GM21529 (cell line): ENCODE measurements around the gene ABCA4.
"Not testable (repeated sequence)": the region's sequence is repeated elsewhere in the genome, so short reads cannot be mapped to it uniquely, and the experiment has no call there.

Source experiments
- ATAC-seq: cut with Tn5 transposase; IDR thresholded peaks from one replicate; pipeline ENCODE4 v1.9.1; 2021; ENCODE audit not compliant: unreplicated experiment

Gene ABCA4

DNA sequence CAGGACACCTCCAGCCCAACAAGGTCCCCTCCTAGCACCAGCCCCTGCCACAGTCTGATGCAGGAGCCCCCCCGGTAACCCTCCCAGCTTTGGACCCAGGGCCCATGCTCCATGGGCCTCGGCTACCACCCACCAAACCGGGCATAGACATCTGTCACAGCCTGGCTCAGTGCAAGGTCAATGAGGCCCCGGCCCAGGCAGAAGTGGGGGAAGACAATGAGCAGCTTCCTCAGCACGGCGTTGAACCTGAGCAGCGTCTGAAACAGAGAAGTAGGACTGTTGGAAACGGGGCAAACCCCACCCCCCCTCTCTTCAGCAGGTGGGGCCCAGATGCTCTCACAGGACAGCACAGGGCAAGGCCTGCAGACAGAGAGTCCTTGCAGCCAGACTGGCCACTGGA lies 109.8 kb downstream of the ABCA4 start:
- no peak for ATAC-seq

DNA sequence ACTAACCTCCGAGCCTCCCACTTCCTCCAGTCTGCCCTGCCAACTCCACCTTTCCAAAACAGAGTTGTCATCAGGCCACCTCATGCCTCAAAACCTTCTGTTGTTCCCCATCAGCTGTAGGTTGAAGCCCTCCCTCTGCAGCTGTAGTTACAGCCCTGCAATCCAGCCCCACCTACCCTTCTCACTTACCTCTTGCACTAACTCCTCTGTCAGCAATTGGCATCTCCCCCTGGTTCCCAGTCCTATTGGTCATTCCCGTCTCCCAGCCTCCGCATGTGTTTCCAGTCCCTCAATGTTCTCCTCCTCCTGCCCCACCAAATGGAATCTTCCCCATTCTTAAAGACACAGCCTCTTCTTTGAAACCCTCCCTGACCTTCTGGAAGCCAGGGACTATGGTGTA lies 111.6 kb downstream of the ABCA4 start:
- ATAC-seq: no peak

DNA sequence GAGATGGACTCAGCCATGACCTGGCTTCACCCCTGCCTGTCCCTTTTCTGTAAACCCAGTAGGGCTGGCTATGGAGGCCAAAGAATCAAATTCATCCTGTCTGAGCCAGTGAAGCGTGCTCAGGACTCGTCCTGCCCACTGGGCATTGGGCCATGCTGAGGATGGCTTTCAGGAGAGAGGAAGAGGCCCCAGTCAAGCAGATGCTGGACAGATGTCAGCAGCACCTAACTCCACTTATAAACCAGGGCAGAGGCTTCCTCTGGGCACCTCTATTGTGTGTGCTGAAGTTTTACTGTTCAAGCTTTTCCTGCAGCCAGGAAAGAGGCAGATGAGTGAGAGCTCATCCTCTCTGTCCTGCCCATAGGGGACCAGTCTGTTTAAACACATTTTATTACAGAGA lies 114.3 kb downstream of the ABCA4 start:
- ATAC-seq: no peak

DNA sequence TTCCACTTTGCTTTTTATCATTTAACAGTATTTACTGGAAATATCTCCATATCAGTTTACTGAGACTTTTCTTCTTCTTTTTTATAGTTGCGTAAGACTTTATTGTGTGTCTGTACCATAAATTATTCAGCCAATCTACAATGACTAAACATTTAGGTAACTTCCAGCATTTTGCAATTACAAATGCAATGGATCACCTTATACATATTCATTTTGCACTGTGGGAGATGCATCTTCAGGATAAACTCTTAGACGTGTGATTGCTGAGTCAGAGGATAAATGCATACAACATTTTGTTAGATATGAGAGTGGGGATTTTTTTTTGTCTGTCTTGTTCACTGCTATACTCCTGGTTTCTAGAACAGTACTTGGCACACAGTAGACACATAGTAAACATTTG lies 116.0 kb downstream of the ABCA4 start:
- ATAC-seq: no peak

DNA sequence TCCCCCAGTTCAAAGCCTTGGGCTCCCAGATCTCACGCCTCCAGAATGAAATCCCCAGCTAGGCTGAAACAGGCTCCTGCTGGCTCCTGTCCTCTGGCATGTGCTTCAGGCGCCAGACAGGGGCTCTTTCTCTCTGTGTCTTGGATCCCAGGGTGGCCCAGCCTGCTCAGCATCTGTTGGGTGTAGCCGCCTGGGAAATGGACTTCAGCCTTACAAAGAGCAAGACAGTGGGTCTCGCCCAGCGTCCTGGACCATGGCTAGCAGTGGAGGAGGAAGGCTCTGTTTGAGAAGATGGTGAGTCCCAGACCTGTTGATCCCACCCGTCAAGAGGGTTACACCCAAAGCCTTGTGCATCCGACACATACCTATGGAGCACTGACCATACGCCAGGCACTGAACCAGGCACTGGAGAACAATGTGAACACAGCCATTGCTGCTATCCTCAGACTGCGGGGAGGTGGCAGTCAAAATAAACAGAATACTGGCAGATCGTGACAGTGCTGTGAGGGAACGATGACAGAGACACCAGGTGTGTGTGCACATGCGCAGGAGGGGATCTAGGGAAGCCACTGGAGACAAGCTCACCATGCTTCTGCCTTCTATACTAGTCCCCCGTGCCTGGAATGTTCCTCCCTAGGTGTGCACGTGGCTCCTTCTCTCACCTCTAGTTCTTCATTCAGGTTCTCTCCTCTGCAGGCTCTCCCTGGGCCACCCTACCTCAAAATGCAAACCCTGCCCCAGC lies 118.7 kb downstream of the ABCA4 start:
- ATAC-seq: no peak

DNA sequence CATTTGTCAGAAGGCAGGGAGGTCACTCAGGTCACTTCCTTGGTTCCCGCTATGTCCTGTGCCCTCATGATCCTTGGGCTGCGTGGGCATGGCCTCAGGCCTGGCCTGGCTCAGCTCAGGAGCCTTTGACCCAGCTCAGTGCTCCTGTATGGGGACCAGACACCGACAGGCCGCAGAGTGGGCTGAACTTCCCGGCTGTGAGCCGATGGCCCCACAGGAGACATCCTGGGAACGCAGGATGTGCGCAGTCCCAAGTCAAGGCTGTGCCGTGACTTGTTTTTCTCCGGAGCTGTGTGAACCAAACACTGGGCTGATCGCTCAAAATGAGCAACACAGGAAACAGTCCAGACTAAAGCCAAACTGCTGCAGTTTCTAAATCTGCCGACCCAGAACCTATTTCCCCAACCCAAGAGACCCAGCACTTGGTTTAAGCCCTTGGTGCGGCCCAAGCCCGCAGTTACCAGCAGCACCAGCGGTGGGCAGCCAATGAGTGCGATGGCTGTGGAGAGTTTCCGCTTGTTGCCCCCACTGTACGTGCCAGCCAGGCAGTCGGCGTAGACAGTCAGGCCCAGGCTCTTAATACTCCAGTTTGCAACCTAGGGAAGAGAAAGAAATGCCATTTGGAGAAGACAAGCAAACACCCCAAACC lies 119.4 kb downstream of the ABCA4 start:
- no peak for ATAC-seq

DNA sequence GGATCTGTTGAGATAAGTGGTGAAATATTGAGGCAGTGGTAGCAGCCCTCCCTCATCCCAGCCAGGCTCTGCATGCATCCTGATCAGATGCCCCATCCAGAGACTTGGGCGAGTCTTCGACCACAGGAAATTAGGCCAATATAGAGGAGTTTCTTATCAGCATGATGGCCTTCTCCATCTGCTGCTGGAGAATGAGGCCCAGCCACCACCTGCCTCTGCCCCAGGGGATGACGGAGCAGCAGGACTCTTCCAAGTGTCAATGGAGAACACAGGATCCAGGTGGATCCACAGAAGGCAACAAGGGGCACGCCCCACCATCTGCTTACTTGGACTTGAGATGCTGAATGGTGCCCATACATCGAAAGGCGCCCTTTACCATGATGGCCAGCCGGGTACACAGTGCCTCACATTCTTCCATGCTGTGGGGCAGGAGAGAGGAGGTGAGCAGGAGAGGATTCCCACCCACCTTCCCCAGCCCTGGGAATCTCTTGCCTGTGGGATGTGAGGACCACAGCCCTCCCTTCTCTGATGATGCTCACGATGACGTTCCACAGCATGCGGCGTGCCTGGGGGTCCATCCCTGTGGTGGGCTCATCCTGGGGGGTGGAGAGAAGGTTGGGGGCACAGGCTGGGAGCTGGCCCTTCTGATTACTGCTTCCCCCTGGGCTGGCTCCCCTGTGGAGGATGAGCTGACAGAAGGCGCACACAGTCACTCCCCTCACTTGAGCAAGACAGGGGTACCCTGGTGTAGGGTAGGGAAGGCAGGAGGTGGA lies 120.3 kb downstream of the ABCA4 start:
- ATAC-seq: no peak

DNA sequence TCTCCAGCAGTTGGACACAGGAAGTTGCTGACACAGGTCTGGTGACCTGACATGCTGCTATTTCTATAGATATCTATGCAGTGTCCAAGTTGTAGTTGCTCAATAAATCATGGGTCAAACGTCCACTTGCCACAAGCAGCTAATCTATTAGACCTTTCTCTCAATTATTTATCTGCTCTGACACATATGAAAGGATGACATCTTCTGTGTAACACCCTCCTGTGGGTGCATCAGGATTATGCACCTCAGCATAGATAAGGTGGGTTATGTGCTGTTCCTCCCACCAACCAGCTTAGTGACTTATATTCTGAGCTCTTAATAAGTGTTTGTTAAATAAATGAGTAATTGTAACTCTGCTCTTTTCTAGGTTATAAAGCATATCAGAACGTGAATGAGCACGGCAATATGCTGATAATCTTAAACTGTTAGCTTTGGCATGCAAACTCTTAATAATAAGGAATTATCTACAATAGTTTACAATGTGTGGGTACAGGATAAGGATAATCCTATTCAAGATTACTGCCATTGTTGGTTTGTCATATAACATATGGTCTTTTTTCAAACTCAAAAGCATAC lies 121.0 kb downstream of the ABCA4 start:
- ATAC-seq: no peak

DNA sequence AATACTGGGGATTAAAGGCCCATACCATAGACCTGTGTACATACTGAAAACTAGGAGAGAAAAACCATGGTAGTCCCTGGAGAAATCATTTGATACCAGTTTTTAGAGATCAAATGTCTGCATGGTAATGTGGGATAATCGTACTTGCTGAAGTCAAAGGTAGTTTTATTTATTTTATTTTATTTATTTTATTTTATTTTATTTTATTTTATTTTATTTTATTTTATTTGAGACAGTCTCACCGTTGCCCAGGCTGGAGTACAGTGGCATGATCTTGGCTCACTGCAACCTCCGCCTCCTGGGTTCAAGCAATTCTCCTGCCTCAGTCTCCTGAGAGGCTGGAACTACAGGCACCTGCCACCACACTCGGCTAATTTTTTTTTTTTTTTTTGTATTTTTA lies 122.4 kb downstream of the ABCA4 start:
- ATAC-seq: not testable (repeated sequence)

DNA sequence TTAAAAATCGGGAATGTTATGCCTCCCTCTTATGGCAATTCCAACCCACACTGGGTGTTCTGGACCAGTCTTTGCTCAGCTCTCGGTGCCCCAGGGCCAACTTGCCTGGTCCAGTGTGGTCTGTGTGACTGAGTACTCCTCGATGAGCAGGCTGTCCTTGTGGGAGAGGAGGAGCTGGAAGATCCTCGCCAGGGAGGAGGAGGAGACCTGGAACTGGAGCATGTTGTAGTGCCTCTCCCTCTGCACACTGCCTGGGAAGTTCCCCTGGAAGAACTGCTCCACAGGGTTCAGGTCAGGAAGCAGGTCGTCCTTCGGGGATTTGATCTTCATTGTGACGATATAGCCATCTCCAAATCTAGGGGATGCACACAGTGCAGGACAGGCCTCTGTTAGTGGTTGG lies 123.2 kb downstream of the ABCA4 start:
- no peak for ATAC-seq

DNA sequence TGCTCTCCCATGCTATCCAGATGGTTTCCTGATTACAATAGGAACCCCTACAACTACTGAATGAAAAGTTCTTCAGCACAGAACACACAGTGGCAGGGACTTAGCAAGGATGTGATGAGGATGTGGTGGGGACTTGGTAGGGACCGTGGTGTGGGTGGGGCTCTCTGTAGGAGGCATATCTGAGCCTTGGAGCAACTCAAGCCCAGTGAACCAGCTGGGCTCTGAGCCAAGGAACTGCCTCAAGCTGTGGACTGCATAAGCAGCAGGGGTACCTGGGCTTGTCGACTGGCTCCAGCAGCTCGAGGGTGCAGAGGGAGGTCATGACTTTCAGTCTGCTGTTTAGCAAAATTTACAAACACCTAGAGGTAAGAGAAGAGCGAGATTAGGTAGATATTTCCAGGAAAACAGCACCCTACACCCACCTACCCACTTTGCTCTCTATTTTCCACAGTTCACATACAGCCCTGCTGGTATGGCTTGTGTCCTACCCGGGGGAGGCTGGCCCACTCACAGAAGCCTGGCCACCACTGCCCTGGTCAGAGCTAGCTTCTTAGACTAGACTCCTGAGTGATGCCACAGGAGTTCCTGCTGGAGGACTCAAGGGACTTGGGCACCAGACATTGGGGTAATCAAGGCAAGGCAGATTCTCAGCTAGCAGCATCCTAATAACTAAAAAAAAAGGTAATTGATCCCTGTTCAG lies 125.0 kb downstream of the ABCA4 start:
- ATAC-seq: no peak

DNA sequence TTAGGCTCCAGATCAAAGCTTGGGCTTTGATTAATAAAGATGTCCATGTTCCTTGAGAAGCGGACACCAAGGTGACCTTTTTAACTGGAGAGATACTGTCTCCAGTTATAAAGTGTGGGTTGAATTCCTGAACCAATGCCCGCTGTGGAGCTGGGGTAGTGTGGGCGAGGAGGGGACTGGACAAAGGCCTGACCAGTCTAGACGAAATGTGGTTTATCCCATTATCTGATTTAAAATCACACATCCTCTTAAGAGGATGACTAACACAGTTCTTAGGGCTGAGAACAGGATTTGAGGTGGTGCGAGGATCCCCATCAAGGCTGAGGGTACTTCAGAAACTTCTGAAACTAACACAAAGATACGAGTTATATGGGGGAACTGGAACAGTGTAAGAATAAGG lies 127.2 kb downstream of the ABCA4 start:
- ATAC-seq: no peak

DNA sequence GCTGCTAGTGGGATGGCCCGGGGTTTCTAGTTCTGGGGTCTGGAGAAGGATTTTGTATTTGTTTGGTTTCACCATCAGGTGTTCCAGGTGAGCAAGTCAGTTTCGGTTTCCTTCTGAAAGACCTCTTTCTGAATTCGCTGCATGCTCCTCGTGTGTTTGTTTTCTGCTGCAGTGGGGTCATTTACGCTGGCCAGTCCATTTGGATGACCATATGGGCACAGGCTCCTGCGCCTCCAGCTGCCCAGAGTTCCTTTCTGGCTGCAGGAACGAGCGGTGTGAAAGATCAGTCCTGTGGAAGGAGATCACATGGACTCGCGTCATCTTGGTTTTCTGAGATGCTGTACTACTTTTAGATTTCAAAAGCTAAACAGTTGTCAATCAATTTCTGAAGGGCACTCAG lies 128.0 kb downstream of the ABCA4 start:
- no peak for ATAC-seq

DNA sequence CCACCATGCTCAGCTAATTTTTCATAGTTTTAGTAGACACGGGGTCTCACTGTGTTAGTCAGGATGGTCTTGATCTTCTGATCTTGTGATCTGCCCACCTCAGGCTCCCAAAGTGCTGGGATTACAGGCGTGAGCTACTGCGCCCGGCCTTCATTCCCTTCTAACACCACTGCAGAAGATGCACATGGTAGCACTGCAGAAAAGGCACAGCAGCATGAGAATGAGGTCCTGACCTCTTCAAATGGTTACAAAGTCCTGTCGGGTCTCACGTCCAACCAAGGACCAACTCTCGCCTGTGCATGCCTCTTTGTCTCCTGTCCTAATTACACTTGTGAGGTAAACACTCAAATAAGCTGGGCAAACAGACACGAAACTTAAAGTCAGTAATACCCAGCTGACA lies 128.8 kb downstream of the ABCA4 start:
- ATAC-seq: no peak

DNA sequence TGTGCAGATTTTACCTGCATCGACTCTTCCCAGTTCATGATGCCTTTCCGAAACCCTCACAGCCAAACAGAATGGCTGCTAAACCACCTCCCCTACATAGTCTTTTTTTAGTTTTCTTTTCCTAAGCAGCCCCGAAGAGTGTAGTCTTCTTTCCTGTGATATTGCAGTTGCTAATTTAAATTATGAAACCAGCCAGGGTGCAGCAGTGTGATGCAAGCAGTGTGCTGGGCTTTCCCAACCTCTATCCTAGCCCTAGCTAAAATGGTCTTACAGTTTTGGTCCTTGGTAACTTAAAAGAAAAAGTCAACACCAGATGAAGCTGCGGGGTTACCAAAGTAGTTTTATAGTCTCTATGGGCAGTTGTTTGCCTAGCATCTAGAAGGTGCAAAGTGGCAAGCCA lies 129.7 kb downstream of the ABCA4 start:
- ATAC-seq: no peak

DNA sequence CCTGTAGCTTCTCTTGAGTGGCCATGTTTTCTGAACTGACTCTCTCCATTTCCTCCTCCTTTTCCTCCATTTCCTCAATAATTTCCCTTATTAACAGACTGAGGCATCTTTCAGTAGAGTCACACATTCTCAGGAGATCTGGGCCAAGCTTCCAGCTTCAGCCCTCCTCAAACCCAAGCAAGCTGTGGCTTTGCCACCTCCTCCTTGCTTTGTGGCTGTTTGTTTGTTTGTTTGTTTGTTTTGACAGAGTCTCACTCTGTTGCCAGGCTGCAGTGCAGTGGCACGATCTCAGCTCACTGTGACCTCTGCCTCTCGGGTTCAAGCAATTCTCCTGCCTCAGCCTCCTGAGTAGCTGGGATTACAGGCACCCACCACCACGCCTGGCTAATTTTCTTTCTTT lies 130.5 kb downstream of the ABCA4 start:
- ATAC-seq: not testable (repeated sequence)

DNA sequence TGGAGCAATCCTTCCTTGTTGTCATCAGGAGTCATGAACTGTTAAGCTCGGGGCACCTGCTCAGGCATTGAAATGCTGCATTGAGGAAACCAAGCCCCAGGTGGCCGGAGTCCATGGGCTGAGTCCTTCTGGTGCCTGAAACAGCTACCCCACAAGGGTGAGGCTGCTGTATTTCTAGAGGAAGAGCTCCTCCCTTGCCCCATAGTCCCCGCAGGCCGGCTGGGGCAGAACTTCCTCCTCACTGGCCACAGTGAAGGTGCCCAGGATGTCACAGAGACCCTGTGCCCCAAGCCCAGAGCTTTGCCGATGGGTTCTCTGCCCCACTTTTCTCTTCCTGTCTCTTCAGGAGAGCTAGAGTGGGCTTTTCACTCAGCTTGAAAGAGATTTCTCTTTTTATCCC lies 130.9 kb downstream of the ABCA4 start:
- no peak for ATAC-seq

DNA sequence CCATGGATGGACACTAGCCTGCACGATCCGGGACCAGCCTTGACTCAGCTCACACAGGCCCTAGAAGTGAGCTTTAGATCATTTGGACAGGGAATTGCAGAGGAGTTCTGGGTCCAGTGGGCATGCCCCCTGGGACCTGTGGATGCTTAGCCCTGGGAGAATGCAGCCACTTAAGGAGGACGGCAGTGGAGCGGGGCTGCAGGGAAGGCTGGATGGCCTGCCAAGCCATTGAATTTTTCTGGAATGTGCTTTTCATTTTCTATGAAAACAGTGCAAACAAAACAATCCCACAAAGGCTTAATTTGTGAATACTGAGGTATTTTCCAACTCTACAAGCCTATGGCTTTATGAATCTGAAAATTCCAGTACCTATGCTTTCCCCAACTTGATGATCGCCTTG lies 131.3 kb downstream of the ABCA4 start:
- ATAC-seq: no peak

DNA sequence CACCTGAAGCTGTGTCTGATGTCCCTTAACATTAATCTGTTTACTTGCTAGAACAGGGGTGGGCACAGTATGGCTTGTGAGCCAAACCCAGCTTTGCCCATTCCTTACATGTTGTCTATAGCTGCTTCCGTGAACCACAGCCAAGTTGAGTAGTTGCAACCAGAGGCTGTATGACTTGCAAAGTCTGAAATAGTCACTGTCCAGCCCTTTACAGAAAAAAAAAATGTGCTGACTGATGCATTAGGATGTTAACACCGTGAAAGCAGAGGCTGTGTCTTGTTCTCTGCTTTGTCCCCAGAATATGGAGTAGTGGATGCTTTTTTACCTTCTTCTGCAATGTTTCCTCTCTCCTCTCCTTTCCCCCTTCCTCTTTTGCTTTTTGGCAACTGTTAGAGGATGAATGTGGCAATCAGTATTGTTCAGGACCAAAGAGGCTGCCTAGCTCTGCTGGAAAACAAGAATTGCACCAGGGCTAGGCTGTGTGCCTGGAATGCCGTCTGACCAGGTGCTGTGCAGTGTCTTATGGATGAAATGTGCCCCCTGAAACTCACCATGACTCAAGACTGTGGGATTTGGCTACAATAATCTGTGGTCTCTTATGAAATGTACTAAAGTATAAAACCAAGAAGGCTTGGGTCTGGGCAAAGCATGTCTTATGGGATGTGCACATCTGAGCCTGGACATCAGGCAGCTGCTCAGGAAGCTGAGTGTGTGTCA lies 132.2 kb downstream of the ABCA4 start:
- no peak for ATAC-seq

DNA sequence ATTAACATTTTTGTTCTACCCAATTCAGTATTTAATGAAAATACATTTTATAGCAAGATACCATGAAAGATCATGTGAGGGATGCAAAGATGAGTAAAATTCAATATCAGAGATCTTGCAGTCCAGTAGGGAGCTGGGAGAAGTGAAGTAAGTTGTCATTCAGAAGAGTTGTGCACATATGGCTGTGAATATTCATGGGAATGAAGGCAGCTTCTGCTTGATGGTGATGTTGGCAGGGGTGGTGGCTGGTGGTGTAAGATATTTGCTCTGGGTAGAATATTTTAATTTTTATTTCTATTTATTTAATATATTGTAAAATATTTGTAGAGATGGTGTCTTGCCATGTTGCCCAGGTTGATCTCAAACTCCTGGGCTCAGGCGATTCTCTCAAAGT lies 139.7 kb downstream of the ABCA4 start:
- no peak for ATAC-seq
